Lung (tissue), 12 donors: ENCODE data around the gene CEP83. TPM values are rescaled to one million over a fixed set of nuclear protein-coding genes. Genes with fewer than 3 reads are reported as not detected.

Experiments
- ATAC-seq: fragments of 200-7000 bp; cut with Tn5 transposase; one replicate; pipeline ENCODE4 v1.9.1; 2020; ENCODE audit warnings: moderate number of reproducible peaks; ENCODE audit not compliant: insufficient read depth, low FRiP score
- DNase-seq, 3 donors: peaks; one replicate each; pipeline ENCODE4 v3.0.0-alpha.2; 2013 to 2017
- H3K27ac ChIP-seq, 2 donors: one replicate each; pipeline ENCODE4 v1.5.1; 2013; ENCODE audit warnings: mild to moderate bottlenecking in 2 of 2, moderate library complexity in 2 of 2, control low read depth in 1 of 2, inconsistent platforms in 1 of 2, low read depth in 1 of 2, low read length in 1 of 2
- H3K27me3 ChIP-seq, 3 donors: one replicate each; pipeline ENCODE4 v1.5.1; 2013; ENCODE audit warnings: low read length in 2 of 3; ENCODE audit not compliant: control insufficient read depth in 3 of 3, insufficient read depth in 3 of 3
- H3K36me3 ChIP-seq, 4 donors: one replicate each; pipeline ENCODE4 v1.5.1; 2013; ENCODE audit warnings: low read length in 4 of 4, mild to moderate bottlenecking in 1 of 4, moderate library complexity in 1 of 4; ENCODE audit not compliant: control insufficient read depth in 4 of 4, insufficient read depth in 4 of 4
- H3K4me1 ChIP-seq, 5 donors: one replicate each; pipeline ENCODE4 v1.5.1; 2013; ENCODE audit warnings: low read length in 5 of 5, mild to moderate bottlenecking in 2 of 5, moderate library complexity in 1 of 5; ENCODE audit not compliant: control insufficient read depth in 5 of 5, insufficient read depth in 5 of 5
- H3K4me3 ChIP-seq: one replicate; pipeline ENCODE4 v1.5.1; 2013; ENCODE audit warnings: mild to moderate bottlenecking, control low read depth, moderate library complexity
- H3K9ac ChIP-seq, 2 donors: one replicate each; pipeline ENCODE4 v1.5.1; 2013; ENCODE audit warnings: low read length in 2 of 2, control low read depth in 1 of 2; ENCODE audit not compliant: insufficient read depth in 1 of 2
- H3K9me3 ChIP-seq, 4 donors: one replicate each; pipeline ENCODE4 v1.5.1; 2013; ENCODE audit warnings: low read length in 3 of 4, mild to moderate bottlenecking in 1 of 4, moderate library complexity in 1 of 4; ENCODE audit not compliant: control insufficient read depth in 4 of 4, insufficient read depth in 3 of 4
- CTCF ChIP-seq: IDR thresholded peaks from 2 replicates; pipeline ENCODE4 v1.5.1; 2012; ENCODE audit warnings: mild to moderate bottlenecking; ENCODE audit errors: control extremely low read depth, extremely low read depth
- WGBS, 2 donors: extraction: QIAGEN DNeasy Blood & Tissue Kit; methylation state at CpG; one replicate each; pipeline ENCODE4 v1.1.7; 2013; 5-methylcytosine and 5-hydroxymethylcytosine counted together
- polyA plus RNA-seq, 2 donors: library from polyadenylated mRNA; stranded (reverse); fragments of 200-250 nt; gene quantifications; one replicate each; pipeline ENCODE4 v1.2.1, GENCODE V29; 2013
- total RNA-seq, 2 donors: library from RNA; depleted of rRNA in 1 of 2; stranded (reverse); fragments of >200 nt in 1 of 2; gene quantifications; one replicate each; pipeline ENCODE4 v1.2.1, GENCODE V29; 2014 to 2021
- donor health status: control.
- donor health status: control.
- donor health status: Bipolar disorder and iron deficiency.
- donor health status: healthy.
- donor health status: DM: yes; HTN: yes; CAD: no.

Gene CEP83
- total and polyA plus RNA-seq, 4 donors: 5.2 to 43.6 (median 20.1) TPM

DNA sequence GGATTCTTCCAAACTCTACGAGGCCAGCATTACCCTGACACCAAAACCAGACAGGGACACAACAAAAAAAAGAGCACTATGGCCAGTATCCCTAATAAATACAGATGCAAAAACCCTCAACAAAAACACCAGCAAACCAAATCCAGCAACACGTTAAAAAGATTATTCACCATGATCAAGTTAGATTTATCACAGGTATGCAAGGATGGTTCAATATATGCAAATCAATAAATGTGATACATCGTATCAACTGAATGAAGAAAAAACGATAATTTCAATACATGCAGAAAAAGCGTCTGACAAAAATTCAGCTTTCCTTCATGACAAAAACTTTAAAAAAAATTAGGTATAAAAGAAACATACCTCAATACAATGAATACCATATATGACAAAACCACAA, 99.9 kb downstream of the CEP83 start:
- Histone ChIP-seq H3K27me3 (no peaks in the 10 kb centered on the region), H3K36me3 (peaks cover 0 to 9% (median 2%) of the 10 kb centered on the region in 4 donors), H3K4me3 (no peak overlapping the region), H3K9ac (no peak overlapping the region), H3K4me1 (no peaks in the 10 kb centered on the region), H3K9me3 (peaks cover 0 to 6% (median 1%) of the 10 kb centered on the region in 4 donors), H3K27ac (no peak overlapping the region)
- TF ChIP-seq CTCF: no peak
- no peak for DNase-seq
- 97% methylated on average over 5 of the region's 5 CpGs for WGBS, 2 donors
- ATAC-seq: no peak

- DNase-seq (no peak), ATAC-seq (no peak)
- Histone ChIP-seq H3K27ac (no peak overlapping the region), H3K9ac (no peak overlapping the region), H3K4me3 (no peak overlapping the region), H3K4me1 (no peaks in the 10 kb centered on the region), H3K36me3 (peaks cover 3 to 6% (median 3%) of the 10 kb centered on the region in 4 donors), H3K27me3 (no peaks in the 10 kb centered on the region), H3K9me3 (peaks cover 1 to 31% (median 14%) of the 10 kb centered on the region in 4 donors)
- 94 to 97% methylated on average over 1 of the region's 1 CpG for WGBS, 2 donors
- no peak for TF ChIP-seq CTCF
Measured at GRCh38 chr12:94353130-94353529, 106.5 kb downstream of the CEP83 start.

GRCh38 chr12:94340573-94340972, 119.1 kb downstream of the CEP83 start:
- H3K36me3 ChIP-seq: peaks cover 1 to 5% (median 3%) of the 10 kb centered on the region in 4 donors
- no peak for DNase-seq
- H3K4me1 ChIP-seq: peaks cover 0 to 9% (median 0%) of the 10 kb centered on the region in 5 donors
- no peak for ATAC-seq
- no peak overlapping the region for H3K27ac ChIP-seq
- H3K9me3 ChIP-seq: no peaks in the 10 kb centered on the region
- no peak overlapping the region for H3K9ac ChIP-seq
- no peak overlapping the region for H3K4me3 ChIP-seq
- no peak for TF ChIP-seq CTCF
- 96 to 97% methylated on average over 6 of the region's 6 CpGs for WGBS, 2 donors
- no peaks in the 10 kb centered on the region for H3K27me3 ChIP-seq
